ENCODE results near the gene NECAB2.
A peak's percentile ranks its signal among the peaks of the same experiment; 100 is the strongest.

GRCh38 chr16:83952940-83953795, 14.9 kb upstream of the NECAB2 start, which contains the start of gene OSGIN1:
- TF ChIP-seq, protein P1, sequence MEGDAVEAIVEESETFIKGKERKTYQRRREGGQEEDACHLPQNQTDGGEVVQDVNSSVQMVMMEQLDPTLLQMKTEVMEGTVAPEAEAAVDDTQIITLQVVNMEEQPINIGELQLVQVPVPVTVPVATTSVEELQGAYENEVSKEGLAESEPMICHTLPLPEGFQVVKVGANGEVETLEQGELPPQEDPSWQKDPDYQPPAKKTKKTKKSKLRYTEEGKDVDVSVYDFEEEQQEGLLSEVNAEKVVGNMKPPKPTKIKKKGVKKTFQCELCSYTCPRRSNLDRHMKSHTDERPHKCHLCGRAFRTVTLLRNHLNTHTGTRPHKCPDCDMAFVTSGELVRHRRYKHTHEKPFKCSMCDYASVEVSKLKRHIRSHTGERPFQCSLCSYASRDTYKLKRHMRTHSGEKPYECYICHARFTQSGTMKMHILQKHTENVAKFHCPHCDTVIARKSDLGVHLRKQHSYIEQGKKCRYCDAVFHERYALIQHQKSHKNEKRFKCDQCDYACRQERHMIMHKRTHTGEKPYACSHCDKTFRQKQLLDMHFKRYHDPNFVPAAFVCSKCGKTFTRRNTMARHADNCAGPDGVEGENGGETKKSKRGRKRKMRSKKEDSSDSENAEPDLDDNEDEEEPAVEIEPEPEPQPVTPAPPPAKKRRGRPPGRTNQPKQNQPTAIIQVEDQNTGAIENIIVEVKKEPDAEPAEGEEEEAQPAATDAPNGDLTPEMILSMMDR (IDR thresholded peaks at IDR 0.05), result peak in 1 of 7 experiments; percentile 9
- TF ChIP-seq POLR2A (IDR thresholded peaks at IDR 0.05), result peak; percentile 82 to 97 (median 95)

Measured in body of pancreas (tissue), 4 donors.